ENCODE results near the gene MARK2.
"Not testable (repeated sequence)": the region's sequence is repeated elsewhere in the genome, so short reads cannot be mapped to it uniquely, and the experiment has no call there.

The MARK2 gene

DNA sequence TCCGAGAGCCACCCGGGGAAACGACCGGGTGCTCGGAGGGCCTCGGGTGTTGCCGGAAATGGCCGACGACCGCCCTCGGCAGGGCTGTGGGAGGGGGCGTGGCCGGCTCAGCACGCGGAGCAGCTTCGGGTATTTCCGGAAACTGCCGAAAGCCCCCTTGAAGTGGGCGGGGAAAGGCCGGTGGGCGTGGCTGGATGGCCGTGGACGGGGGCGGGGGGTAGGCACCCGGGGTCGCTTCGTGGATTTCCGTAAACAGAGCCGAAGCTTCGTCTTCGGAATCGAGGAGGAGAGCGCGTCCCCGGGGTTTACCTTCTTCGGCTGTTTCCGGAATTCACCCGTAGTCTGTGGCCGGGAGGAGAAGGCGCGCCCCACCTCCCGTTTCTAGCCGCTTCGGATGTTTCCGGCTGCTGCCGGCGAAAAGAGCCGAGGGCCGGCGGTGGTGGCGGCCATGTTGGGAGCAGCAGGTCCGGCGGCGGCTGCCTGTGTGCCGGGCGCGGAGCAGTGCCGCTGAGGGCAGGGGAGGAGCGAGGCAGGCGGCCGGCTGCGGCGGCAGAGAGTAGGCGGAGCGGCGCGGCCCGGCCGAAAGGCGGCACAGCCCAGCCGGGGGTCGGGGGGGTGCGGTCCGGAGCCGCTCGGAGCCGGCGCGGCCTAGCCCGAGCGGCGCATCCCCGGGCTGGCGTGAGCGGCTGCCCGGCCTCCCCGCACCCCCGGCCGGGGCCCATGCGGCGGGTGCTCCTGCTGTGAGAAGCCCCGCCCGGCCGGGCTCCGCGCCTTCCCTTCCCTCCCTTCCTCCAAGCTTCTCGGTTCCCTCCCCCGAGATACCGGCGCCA, at the start of gene MARK2:
MARK2 (plus strand) TSS at position 433 of the 830 bp plus-strand sequence; CDS start at position 830, 397 bp downstream.
- Histone ChIP-seq H3K36me3 (ENCODE audit: control insufficient read depth, insufficient read depth, low read length) (peaks cover 6% of the 10 kb centered on the region; the same call in 1 of the 2 replicates), H3K9me3 (ENCODE audit: control insufficient read depth, insufficient read depth, low read length) (no peaks in the 10 kb centered on the region), H3K27me3 (ENCODE audit: control insufficient read depth, insufficient read depth, low read length) (no peaks in the 10 kb centered on the region), H3K4me1 (ENCODE audit: control insufficient read depth, insufficient read depth, low read length) (peaks cover 46% of the 10 kb centered on the region), H3K4me3 (ENCODE audit: low read depth, low read length) (peak within 1 kb of the TSS; percentile 92), H3K27ac (ENCODE audit: low read depth, low read length) (peak within 1 kb of the TSS; percentile 82), H3K9ac (ENCODE audit: low read depth, low read length) (peak within 1 kb of the TSS; percentile 81)

DNA sequence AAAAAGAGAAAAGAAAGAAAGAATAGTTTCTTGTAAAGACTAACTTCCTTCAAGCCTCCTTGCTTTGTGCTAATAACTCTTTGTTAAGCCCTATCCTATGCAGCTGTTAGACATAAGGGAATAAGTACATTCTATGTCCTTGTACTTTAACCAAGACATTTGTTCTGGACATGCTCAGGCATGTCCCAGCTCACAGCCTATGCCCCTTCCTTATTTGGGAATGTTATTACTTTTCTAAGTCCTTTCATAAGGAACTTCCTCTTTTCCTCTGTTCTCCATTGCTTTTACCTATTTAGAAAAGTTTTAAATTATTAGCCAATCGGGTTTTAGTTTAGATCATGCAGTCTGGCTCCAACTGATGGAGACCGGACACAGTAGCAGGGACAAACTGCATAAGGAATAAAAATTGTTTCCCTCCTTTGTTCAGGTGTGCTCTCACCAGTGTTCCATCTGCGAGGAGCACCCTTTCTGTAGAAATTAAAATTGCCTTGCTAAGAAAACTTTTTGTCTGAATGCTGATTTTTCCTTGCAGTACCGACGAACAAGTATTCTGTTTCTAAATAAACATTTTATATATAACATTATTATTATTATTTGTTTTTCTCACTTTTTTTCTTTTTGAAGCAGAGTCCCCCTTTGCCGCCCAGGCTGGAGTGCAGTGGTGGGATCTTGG, 47.3 kb upstream of the MARK2 start:
- H3K4me1 ChIP-seq (ENCODE audit: control insufficient read depth, insufficient read depth, low read length): no peaks in the 10 kb centered on the region
- peaks cover 9% of the 10 kb centered on the region for H3K9me3 ChIP-seq (ENCODE audit: control insufficient read depth, insufficient read depth, low read length)
- no peaks in the 10 kb centered on the region for H3K27me3 ChIP-seq (ENCODE audit: control insufficient read depth, insufficient read depth, low read length)
- no peak overlapping the region for H3K4me3 ChIP-seq (ENCODE audit: low read depth, low read length)
- H3K9ac ChIP-seq (ENCODE audit: low read depth, low read length): no peak overlapping the region
- no peaks in the 10 kb centered on the region for H3K36me3 ChIP-seq (ENCODE audit: control insufficient read depth, insufficient read depth, low read length)
- H3K27ac ChIP-seq (ENCODE audit: low read depth, low read length): no peak overlapping the region

- H3K4me3 ChIP-seq (ENCODE audit: low read depth, low read length): no peak overlapping the region
- no peaks in the 10 kb centered on the region for H3K4me1 ChIP-seq (ENCODE audit: control insufficient read depth, insufficient read depth, low read length)
- H3K9me3 ChIP-seq (ENCODE audit: control insufficient read depth, insufficient read depth, low read length): peaks cover 9% of the 10 kb centered on the region
Observed at GRCh38 chr11:63793161-63793560, 45.7 kb upstream of the MARK2 start.

DNA sequence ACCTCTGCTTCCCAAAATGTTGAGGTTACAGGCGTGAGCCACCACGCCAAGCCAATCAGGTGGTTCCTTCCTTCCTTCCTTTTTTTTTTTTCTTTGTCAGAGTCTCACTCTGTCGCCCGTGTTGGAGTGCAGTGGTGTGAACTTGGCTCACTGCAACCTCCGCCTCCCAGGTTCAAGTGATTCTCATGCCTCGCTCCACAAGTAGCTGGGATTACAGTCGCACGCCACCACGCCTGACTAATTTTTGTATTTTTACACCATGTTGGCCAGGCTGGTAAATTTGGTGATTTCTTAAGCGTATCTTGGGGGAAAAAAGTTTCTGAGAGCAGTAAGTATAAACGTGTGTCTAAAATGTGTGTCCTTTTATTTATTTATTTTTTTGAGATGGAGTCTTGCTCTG, 43.8 kb upstream of the MARK2 start:
- no peaks in the 10 kb centered on the region for H3K27me3 ChIP-seq (ENCODE audit: control insufficient read depth, insufficient read depth, low read length)
- no peak overlapping the region for H3K9ac ChIP-seq (ENCODE audit: low read depth, low read length)
- no peaks in the 10 kb centered on the region for H3K4me1 ChIP-seq (ENCODE audit: control insufficient read depth, insufficient read depth, low read length)
- no peak overlapping the region for H3K4me3 ChIP-seq (ENCODE audit: low read depth, low read length)
- H3K36me3 ChIP-seq (ENCODE audit: control insufficient read depth, insufficient read depth, low read length): no peaks in the 10 kb centered on the region
- no peak overlapping the region for H3K27ac ChIP-seq (ENCODE audit: low read depth, low read length)
- H3K9me3 ChIP-seq (ENCODE audit: control insufficient read depth, insufficient read depth, low read length): peaks cover 9% of the 10 kb centered on the region

More at GRCh38 chr11:63793161-63793560, 45.7 kb upstream of the MARK2 start:
- no peak overlapping the region for H3K9ac ChIP-seq (ENCODE audit: low read depth, low read length)
- no peaks in the 10 kb centered on the region for H3K27me3 ChIP-seq (ENCODE audit: control insufficient read depth, insufficient read depth, low read length)
- H3K27ac ChIP-seq (ENCODE audit: low read depth, low read length): no peak overlapping the region
- no peaks in the 10 kb centered on the region for H3K36me3 ChIP-seq (ENCODE audit: control insufficient read depth, insufficient read depth, low read length)

DNA sequence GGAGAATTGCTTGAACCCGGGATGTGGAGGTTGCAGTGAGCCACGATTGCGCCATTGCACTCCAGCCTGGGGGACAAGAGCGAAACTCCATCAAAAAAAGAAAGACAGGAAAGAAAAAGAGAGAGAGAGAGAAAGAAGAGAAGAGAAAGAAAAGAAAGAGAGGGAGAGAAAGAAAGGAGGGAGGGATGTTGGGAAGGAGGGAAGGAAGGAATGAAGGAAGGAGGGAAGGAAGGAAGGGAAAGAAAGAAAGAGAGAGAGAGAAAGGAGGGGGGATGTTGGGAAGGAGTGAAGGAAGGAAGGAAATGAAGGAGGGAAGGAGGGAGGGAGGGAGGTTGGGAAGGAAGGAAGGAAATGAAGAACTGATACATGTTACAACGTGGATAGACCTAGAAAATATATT, 38.0 kb upstream of the MARK2 start:
- Histone ChIP-seq H3K4me3 (ENCODE audit: low read depth, low read length) (no peak overlapping the region), H3K27ac (ENCODE audit: low read depth, low read length) (no peak overlapping the region), H3K9ac (ENCODE audit: low read depth, low read length) (no peak overlapping the region), H3K9me3 (ENCODE audit: control insufficient read depth, insufficient read depth, low read length) (no peaks in the 10 kb centered on the region), H3K36me3 (ENCODE audit: control insufficient read depth, insufficient read depth, low read length) (no peaks in the 10 kb centered on the region), H3K27me3 (ENCODE audit: control insufficient read depth, insufficient read depth, low read length) (no peaks in the 10 kb centered on the region), H3K4me1 (ENCODE audit: control insufficient read depth, insufficient read depth, low read length) (no peaks in the 10 kb centered on the region)

GRCh38 chr11:63802637-63803414, 36.1 kb upstream of the MARK2 start:
- H3K4me1 ChIP-seq (ENCODE audit: control insufficient read depth, insufficient read depth, low read length): no peaks in the 10 kb centered on the region
- peak overlapping the region; percentile 42 for H3K27ac ChIP-seq (ENCODE audit: low read depth, low read length)
- H3K9ac ChIP-seq (ENCODE audit: low read depth, low read length): no peak overlapping the region
- no peak overlapping the region for H3K4me3 ChIP-seq (ENCODE audit: low read depth, low read length)
- H3K36me3 ChIP-seq (ENCODE audit: control insufficient read depth, insufficient read depth, low read length): no peaks in the 10 kb centered on the region
- H3K27me3 ChIP-seq (ENCODE audit: control insufficient read depth, insufficient read depth, low read length): no peaks in the 10 kb centered on the region
- no peaks in the 10 kb centered on the region for H3K9me3 ChIP-seq (ENCODE audit: control insufficient read depth, insufficient read depth, low read length)

- H3K36me3 ChIP-seq (ENCODE audit: control insufficient read depth, insufficient read depth, low read length): no peaks in the 10 kb centered on the region
- H3K27ac ChIP-seq (ENCODE audit: low read depth, low read length): no peak overlapping the region
- H3K9me3 ChIP-seq (ENCODE audit: control insufficient read depth, insufficient read depth, low read length): no peaks in the 10 kb centered on the region
- no peak overlapping the region for H3K9ac ChIP-seq (ENCODE audit: low read depth, low read length)
- no peak overlapping the region for H3K4me3 ChIP-seq (ENCODE audit: low read depth, low read length)
- H3K27me3 ChIP-seq (ENCODE audit: control insufficient read depth, insufficient read depth, low read length): no peaks in the 10 kb centered on the region
- no peaks in the 10 kb centered on the region for H3K4me1 ChIP-seq (ENCODE audit: control insufficient read depth, insufficient read depth, low read length)
Observed at GRCh38 chr11:63804259-63804658, 34.7 kb upstream of the MARK2 start.

GRCh38 chr11:63805844-63806415, 33.0 kb upstream of the MARK2 start:
- Histone ChIP-seq H3K27ac (ENCODE audit: low read depth, low read length) (no peak overlapping the region), H3K4me1 (ENCODE audit: control insufficient read depth, insufficient read depth, low read length) (no peaks in the 10 kb centered on the region)

GRCh38 chr11:63810383-63810782, 28.5 kb upstream of the MARK2 start:
- H3K27ac ChIP-seq (ENCODE audit: low read depth, low read length); H3K4me3 ChIP-seq (ENCODE audit: low read depth, low read length); H3K9me3 ChIP-seq (ENCODE audit: control insufficient read depth, insufficient read depth, low read length); H3K27me3 ChIP-seq (ENCODE audit: control insufficient read depth, insufficient read depth, low read length); H3K9ac ChIP-seq (ENCODE audit: low read depth, low read length); H3K36me3 ChIP-seq (ENCODE audit: control insufficient read depth, insufficient read depth, low read length): not testable (repeated sequence)
- peaks cover 16% of the 10 kb centered on the region for H3K4me1 ChIP-seq (ENCODE audit: control insufficient read depth, insufficient read depth, low read length)

More at GRCh38 chr11:63805844-63806415, 33.0 kb upstream of the MARK2 start:
- H3K4me3 ChIP-seq (ENCODE audit: low read depth, low read length): no peak overlapping the region
- H3K36me3 ChIP-seq (ENCODE audit: control insufficient read depth, insufficient read depth, low read length): no peaks in the 10 kb centered on the region
- no peaks in the 10 kb centered on the region for H3K27me3 ChIP-seq (ENCODE audit: control insufficient read depth, insufficient read depth, low read length)
- no peak overlapping the region for H3K9ac ChIP-seq (ENCODE audit: low read depth, low read length)
- H3K9me3 ChIP-seq (ENCODE audit: control insufficient read depth, insufficient read depth, low read length): no peaks in the 10 kb centered on the region

DNA sequence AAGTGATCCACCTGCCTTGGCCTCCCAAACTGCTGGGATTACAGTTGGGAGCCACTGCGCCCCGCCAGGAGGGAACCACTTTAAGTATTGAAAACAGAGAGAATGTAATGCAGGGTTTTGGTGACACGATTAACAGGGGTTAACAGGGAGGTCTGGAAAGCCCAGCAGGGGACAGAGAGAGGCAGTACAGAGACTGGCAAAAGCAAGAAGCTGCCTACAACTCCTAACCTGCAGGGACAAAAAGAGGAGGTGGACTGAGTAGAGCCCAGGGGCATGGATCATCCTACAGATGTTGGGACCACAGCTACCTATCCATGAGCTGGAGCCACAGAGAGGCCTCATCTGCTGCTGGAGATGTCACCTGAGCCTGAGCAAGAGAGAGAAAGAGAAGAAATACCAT, 27.4 kb upstream of the MARK2 start:
- no peaks in the 10 kb centered on the region for H3K9me3 ChIP-seq (ENCODE audit: control insufficient read depth, insufficient read depth, low read length)
- peaks cover 14% of the 10 kb centered on the region for H3K36me3 ChIP-seq (ENCODE audit: control insufficient read depth, insufficient read depth, low read length)
- H3K4me3 ChIP-seq (ENCODE audit: low read depth, low read length): 0 out of 2 replicates have a peak overlapping the region, but pooled peaks have one; percentile 2
- no peak overlapping the region for H3K9ac ChIP-seq (ENCODE audit: low read depth, low read length)
- H3K27ac ChIP-seq (ENCODE audit: low read depth, low read length): no peak overlapping the region
- 0 out of 2 replicates have a peak, but pooled peaks cover 4% of the 10 kb centered on the region for H3K27me3 ChIP-seq (ENCODE audit: control insufficient read depth, insufficient read depth, low read length)
- peaks cover 16% of the 10 kb centered on the region for H3K4me1 ChIP-seq (ENCODE audit: control insufficient read depth, insufficient read depth, low read length)
